BJ (cell line): ENCODE data around the gene ANKRD11. TPM values are rescaled to one million over a fixed set of nuclear protein-coding genes. Genes with fewer than 3 reads are reported as not detected.

Source experiments
- CTCF ChIA-PET: fragments of 350-600 bp; formaldehyde crosslinking; extraction: SDS; loops from one replicate; lab custom pipeline; 2021; ENCODE audit warnings: antibody characterized with exemption, inconsistent platforms; lab: Yijun Ruan, JAX
- POLR2A ChIA-PET: fragments of 300-600 bp; sonication (Branson Sonifier 250); formaldehyde crosslinking; extraction: SDS; loops from one replicate; lab custom pipeline; 2021; ENCODE audit warnings: antibody characterized with exemption; lab: Charles Lee
- DNase-seq: peaks from one replicate; pipeline ENCODE4 v3.0.0-alpha.2; 2011; ENCODE audit warnings: low read depth
- H3K27me3 ChIP-seq: 2 replicates; pipeline ENCODE4 v1.6.0; 2011; ENCODE audit warnings: low read length; ENCODE audit not compliant: control insufficient read depth, insufficient read depth
- H3K36me3 ChIP-seq: 2 replicates; pipeline ENCODE4 v1.5.1; 2011; ENCODE audit warnings: low read length; ENCODE audit not compliant: control insufficient read depth, insufficient read depth
- H3K4me3 ChIP-seq: 2 replicates; pipeline ENCODE4 v1.5.1; 2011; ENCODE audit warnings: low read depth, mild to moderate bottlenecking, control low read depth, low read length
- polyA plus RNA-seq: library from polyadenylated mRNA; depleted of rRNA; stranded (reverse); fragments of >200 nt; gene quantifications from 2 replicates; pipeline ENCODE4 v1.2.3, GENCODE V29; 2011
- TF ChIP-seq, protein P1 (sequence below): IDR thresholded peaks from 2 replicates; pipeline ENCODE4 v1.5.1; 2011; ENCODE audit warnings: low read depth, mild to moderate bottlenecking, control low read depth, inconsistent platforms, low read length, moderate library complexity; ENCODE audit not compliant: insufficient read depth

The ANKRD11 gene
- polyA plus RNA-seq, 1 experiment, result 61.8 TPM

DNA sequence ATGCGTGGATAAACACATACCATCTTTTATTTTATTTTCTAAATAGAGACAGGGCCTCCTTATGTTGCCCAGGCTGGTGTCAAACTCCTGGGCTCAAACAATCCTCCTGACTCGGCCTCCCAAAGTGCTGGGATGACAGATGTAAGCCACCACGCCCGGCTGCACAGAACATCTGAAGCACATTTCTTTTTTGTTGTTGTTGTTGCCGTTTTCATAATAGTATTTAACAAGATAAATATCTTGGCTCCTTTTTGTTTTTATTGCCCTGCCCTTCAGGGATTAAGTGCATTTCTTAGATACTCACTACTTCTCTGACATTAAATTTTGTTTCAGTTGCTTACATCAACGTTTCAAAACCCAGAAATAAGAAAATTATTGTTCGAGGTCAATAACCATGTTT, 37.4 kb downstream of the ANKRD11 start:
- CTCF ChIA-PET, result interaction anchor here (1.5 kb wide), 1 partner anchor 18 kb away, joined by 3 read pairs; no protein-coding TSS in a partner anchor
- no peak for DNase-seq
- POLR2A ChIA-PET, result no interaction called here

DNA sequence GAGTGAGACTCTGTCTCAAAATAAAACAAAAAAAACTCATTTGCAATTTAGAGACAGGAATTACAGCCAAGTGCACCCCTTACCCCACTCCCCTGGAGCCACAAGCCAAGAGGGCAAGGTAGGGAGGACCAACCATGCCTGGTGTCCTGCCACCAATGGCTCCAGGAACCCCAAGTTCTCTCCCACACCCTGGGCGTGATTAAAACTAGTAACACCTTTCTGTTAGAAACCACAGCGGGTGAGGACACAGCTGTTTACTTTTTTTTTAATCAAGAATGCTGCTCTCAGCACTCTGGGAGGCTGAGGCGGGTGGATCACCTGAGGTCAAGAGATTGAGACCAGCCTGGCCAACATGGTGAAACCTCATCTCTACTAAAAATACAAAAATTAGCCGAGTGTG, 38.1 kb downstream of the ANKRD11 start:
- TF ChIP-seq, protein P1, sequence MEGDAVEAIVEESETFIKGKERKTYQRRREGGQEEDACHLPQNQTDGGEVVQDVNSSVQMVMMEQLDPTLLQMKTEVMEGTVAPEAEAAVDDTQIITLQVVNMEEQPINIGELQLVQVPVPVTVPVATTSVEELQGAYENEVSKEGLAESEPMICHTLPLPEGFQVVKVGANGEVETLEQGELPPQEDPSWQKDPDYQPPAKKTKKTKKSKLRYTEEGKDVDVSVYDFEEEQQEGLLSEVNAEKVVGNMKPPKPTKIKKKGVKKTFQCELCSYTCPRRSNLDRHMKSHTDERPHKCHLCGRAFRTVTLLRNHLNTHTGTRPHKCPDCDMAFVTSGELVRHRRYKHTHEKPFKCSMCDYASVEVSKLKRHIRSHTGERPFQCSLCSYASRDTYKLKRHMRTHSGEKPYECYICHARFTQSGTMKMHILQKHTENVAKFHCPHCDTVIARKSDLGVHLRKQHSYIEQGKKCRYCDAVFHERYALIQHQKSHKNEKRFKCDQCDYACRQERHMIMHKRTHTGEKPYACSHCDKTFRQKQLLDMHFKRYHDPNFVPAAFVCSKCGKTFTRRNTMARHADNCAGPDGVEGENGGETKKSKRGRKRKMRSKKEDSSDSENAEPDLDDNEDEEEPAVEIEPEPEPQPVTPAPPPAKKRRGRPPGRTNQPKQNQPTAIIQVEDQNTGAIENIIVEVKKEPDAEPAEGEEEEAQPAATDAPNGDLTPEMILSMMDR, result no peak
- ChIA-PET CTCF (interaction anchor here (1.2 to 1.5 kb wide), 2 partner anchors 19 to 212 kb away, joined by 3 read pairs; no protein-coding TSS in a partner anchor), POLR2A (no interaction called here)
- H3K27me3 ChIP-seq, result no peaks in the 10 kb centered on the region
- DNase-seq, result no peak
- H3K36me3 ChIP-seq, result no peaks in the 10 kb centered on the region
- no peak overlapping the region for H3K4me3 ChIP-seq

More for the DNA sequence above, 37.4 kb downstream of the ANKRD11 start:
- TF ChIP-seq, protein P1, result no peak
- H3K36me3 ChIP-seq, result no peaks in the 10 kb centered on the region
- no peaks in the 10 kb centered on the region for H3K27me3 ChIP-seq
- no peak overlapping the region for H3K4me3 ChIP-seq

DNA sequence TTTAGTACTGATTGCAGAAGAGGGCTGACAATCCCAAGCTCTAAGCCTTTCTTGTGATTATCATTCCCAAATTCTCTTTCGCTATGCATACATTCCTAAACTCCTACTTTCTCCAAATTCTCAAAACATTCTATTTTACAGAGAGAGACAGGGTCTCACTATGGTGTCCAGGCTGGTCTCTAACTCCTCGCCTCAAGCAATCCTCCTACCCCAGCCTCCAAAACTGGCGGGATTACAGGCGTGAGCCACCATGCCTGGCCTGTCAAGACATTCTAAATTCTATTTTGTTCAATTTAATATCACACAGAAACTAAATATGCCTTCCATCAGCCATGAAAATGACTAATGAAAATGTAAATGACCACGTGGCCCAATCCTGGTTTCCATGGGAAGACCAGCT, 39.8 kb downstream of the ANKRD11 start:
- TF ChIP-seq, protein P1, result no peak
- CTCF ChIA-PET, result no interaction called here
- Histone ChIP-seq H3K27me3 (no peaks in the 10 kb centered on the region), H3K4me3 (no peak overlapping the region), H3K36me3 (no peaks in the 10 kb centered on the region)
- no peak for DNase-seq
- POLR2A ChIA-PET, result no interaction called here

DNA sequence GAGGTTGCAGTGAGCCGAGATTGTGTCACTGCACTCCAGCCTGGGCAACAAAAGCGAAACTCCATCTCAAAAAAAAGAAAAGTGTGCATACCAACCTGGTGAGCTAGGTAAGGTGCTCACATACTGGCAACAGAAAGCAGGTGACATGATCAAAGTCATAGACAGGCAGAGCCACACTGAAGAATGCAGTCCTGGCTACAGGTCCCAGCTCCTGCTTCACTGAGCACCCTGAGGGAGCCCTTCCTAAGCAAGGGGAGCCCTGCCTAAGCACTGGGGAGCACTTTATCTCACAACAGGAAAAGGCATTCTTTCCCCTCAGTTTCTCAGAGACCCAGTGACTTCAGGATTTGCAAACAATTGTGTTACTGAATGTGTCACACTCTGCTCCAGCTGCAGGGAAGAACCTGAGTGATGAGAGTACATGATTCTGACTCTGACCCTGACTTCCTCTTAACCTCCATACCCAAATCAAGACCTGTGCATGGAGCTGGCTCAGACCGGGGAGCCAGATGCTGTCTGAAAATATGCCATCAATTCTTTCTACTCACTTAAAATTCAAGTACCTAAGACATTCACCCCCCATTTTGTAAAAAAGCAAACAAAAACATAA, 40.5 kb downstream of the ANKRD11 start:
- TF ChIP-seq, protein P1, result no peak
- no peaks in the 10 kb centered on the region for H3K27me3 ChIP-seq
- no peak overlapping the region for H3K4me3 ChIP-seq
- ChIA-PET CTCF (no interaction called here), POLR2A (no interaction called here)
- H3K36me3 ChIP-seq, result no peaks in the 10 kb centered on the region
- DNase-seq, result no peak

DNA sequence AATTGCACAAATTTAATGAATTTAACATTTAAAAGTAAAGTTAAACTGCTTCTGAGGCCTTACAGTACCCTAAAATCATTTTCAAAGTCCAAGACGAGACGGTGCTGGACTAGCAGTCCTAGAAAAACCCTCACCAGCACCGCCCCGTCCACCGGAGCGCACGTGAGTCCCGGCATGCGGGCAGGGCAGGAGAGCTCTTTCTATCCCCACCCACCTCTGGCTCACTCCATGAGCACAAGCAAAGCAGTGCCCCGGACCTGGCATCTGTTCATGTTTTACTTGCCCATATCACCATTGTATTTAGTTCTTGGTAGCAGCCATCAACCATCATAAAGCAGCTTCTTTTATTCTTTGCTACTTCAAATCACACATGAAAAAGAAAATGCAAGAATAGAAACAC, 41.7 kb downstream of the ANKRD11 start:
- ChIA-PET POLR2A (no interaction called here), CTCF (no interaction called here)
- no peak for DNase-seq
- H3K36me3 ChIP-seq, result no peaks in the 10 kb centered on the region
- no peak overlapping the region for H3K4me3 ChIP-seq
- TF ChIP-seq, protein P1, result no peak
- H3K27me3 ChIP-seq, result no peaks in the 10 kb centered on the region
